HG03558 (cell line): ENCODE data around the gene RNLS.

Experiments used
- ATAC-seq: cut with Tn5 transposase; IDR thresholded peaks from one replicate; pipeline ENCODE4 v1.9.1; 2021; ENCODE audit warnings: moderate number of reproducible peaks; ENCODE audit not compliant: unreplicated experiment; ENCODE audit errors: extremely low read depth

RNLS gene

GRCh38 chr10:88243836-88244730 is 339.0 kb downstream of the RNLS start:
- ATAC-seq: no peak

- no peak for ATAC-seq
These were observed 339.8 kb downstream of the RNLS start for GRCh38 chr10:88243202-88243744.

- no peak for ATAC-seq
These were observed 341.6 kb downstream of the RNLS start for GRCh38 chr10:88241501-88241900.

GRCh38 chr10:88239212-88239611 is 343.9 kb downstream of the RNLS start:
- ATAC-seq: no peak

GRCh38 chr10:88238615-88238914 is 344.6 kb downstream of the RNLS start:
- no peak for ATAC-seq

GRCh38 chr10:88237896-88238614 is 345.1 kb downstream of the RNLS start:
- no peak for ATAC-seq

GRCh38 chr10:88236121-88236743 is 346.9 kb downstream of the RNLS start:
- ATAC-seq: no peak

- no peak for ATAC-seq
These were observed 348.8 kb downstream of the RNLS start for GRCh38 chr10:88234297-88234696.

GRCh38 chr10:88233870-88234269 is 349.2 kb downstream of the RNLS start:
- no peak for ATAC-seq

GRCh38 chr10:88232983-88233543 is 350.1 kb downstream of the RNLS start:
- ATAC-seq: no peak

GRCh38 chr10:88232029-88232895 is 350.9 kb downstream of the RNLS start:
- ATAC-seq: no peak

- ATAC-seq: no peak
These were observed 352.9 kb downstream of the RNLS start for GRCh38 chr10:88230251-88230650.

- ATAC-seq: no peak
These were observed 355.0 kb downstream of the RNLS start for GRCh38 chr10:88228130-88228529.

GRCh38 chr10:88227342-88228018 is 355.6 kb downstream of the RNLS start:
- ATAC-seq: no peak

GRCh38 chr10:88226891-88227290 is 356.2 kb downstream of the RNLS start:
- no peak for ATAC-seq

- ATAC-seq: no peak
These were observed 357.0 kb downstream of the RNLS start for GRCh38 chr10:88226071-88226659.
